Activated CD4-positive, alpha-beta T cell treated with anti-CD3 and anti-CD28 coated beads, Interleukin-2, amount 50 U/mL, for 48 hours (primary cell): ENCODE data around the gene TAF4.

Experiments
- DNase-seq, 2 experiments: peaks; one replicate each; pipeline ENCODE4 v3.0.0-alpha.2; 2020

TAF4 gene

DNA sequence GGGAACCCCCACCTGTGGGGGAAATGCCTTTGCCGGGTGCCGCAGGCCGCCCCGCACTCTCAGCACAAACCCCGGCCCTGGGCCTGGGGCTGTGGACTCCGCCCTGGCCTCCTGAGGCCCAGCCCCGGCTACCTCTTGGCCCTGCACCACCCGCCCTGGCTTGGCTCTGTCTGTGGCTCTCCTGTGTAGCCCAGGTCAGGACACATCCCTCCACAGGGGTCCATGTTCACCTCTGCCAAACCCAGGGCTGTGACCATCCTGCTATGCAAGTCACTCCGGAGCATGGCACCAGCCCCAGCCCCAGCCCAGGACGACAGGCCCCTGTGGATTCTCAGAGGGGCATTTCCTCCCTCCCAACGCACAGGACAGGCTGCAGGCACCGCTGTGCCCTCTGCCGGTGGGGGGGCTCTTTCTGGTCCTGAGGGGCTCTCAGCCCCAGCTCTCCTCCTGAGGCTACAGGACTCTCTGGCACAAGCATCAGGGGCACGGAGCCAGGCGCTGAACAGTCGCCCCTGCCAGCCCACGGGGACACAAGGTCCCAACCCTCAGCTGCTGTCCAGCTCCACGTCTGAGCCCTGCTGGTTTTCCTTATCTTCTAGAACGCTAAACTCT lies 45.7 kb downstream of the TAF4 start:
- DNase-seq = no peak

DNA sequence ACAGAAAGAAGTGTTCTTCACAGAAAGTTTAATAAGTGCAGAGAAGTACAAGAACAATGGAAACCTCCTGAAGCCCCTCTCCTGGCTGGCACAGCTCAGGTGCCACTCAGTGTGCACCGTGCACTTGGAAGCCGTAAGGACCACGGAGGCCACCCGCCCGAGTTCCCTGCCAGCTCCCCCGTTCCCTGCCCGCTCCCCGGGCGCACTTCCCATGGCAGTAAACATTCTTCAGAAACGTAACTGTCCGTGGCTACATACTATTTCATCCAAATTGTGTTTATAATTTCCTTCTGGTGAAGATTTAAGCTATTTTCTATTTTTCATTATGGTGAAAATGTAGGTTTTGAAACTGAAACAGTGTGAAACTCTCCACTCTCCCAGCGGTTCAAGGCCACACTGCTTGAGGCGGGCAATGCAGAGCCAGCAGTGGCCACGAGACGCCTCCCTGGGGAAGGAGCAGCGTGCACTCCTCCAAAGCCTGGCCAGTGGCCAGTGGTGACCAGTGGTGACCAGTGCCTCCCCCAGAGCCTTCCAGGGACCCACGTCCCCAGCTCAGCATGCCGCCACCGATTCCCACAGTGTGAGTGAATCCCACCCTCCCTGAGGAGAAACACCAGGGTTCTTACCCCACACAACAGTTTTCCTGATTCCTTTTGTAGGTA lies 46.4 kb downstream of the TAF4 start:
- no peak for DNase-seq

DNA sequence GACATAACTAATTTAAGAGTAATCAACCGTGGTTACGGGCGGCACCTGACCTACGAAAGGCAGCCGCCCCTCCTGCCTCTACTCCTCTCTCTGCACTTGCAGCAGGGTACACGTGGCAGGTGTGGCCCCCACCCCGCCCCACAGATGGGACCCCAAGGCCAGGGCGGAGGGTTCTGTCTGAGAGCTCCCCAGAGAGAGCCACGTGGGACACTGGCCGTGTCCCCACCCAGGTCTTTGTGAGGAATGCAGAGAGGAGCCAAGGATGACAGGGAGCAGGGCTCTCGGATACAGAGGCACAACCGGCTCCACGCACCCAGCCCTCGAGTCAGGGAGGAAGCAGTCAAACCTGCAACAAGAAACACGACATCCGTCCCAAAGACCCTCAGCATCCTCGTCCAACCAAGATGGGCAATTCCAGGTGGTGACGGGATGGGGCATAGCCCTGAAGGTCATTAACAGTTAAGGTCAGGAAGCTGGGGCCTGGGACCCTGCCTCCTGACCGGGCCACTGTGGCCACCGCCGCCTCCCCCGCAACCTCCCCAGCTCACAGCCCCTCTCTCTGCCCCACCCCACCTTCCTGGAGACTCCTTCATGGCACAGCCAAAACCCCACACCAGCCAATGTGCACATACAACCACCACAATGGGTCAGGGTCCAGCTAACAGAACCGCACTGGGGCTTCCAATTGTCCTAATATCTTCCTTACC lies 47.1 kb downstream of the TAF4 start:
- no peak for DNase-seq

DNA sequence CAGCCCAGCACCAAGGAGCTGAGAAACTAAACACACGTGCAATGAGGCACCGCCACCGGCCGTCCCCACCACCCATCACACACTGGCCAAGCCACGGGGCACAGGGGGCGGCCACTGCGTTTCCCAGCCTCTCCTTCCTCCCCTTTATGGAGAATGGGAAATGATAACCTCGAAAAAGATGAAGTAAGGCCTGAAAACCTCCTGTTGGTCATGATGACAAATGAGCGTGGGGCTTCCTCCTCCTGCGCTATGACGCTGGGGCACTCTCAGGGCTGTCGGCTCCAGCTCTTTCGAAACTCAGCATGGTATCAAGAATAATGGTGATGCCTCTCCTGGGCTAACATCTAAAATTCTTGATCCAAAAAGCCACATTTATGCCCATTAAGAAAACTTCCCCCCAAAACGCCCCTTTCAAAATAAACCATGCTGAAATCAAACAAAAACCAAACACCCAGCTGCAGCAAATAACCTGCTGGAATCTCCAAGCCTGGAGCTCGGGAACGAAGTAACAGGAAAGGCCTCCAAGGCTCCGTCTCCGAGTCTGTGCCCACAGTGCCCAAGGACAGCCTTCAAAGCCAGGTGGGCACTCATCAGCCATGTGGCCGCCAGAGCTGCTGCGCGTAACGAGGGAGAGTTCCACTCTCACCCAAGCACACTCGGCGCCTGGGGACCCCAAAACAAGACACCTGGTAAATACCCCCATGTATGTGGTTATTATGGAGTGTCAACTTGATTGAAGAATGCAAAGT lies 50.0 kb downstream of the TAF4 start:
- DNase-seq = no peak

DNA sequence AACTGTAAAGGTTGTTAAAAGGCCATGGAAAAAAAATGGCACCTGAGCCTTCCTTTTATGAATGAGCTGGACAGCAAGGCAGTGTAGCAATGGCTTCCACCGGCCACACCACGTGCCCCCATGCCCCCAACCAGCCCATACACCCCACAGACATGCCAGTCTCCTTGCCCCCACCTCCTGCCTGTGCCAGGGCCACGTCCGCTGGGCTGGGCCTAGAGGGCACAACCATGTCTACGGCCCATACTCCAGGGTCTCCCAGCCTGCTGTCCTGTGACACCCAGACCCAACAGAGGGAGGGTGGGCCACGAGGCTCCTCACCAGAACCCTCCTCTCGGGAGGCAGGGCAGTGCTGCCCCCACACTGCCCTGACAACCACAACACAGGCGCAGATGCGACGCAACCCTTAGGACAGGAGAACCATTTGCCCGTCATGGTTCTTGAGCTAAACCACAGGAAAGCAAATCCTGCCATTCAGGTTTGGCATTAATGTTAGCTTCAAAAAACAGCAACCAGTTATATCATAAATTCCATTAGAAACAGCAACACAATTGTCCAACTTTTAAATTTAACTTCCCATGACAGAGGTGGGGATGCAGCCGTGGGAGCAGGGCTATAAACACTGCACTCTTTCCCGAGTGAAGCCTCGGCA lies 50.7 kb downstream of the TAF4 start:
- DNase-seq = no peak

DNA sequence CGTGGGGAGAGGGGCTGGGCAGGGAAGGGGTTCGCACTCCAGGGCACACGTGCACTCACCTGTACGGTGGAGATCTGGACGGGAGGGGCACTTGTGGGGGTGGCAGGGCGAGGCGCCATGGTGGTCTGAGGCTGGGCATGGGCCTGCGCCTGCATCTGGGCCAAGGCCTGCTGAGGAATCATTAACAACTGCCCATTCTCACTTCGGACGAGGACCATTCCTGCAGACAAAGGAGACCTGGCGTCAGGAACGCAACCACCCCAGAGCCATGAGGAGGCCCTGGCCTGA lies 51.2 kb downstream of the TAF4 start:
- DNase-seq = no peak

DNA sequence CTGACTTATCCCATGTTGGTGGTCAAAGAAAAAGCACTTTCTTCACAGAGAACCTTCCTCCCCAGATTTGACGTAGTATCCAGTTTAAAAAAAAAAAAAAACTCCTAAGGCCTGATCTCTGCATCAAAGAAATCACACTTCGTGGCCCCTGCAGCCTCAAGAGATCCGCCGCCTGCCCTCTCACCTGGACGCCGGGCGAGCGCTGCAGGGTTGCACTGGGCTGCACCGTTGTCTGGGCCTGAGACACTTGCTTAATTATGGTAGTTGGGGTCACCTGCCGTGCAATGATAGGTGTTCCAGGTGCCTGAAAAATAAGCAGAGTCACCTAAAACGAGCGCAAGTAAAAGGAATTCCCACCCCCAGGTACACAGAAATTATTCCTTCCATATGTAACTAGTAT lies 53.0 kb downstream of the TAF4 start:
- no peak for DNase-seq

DNA sequence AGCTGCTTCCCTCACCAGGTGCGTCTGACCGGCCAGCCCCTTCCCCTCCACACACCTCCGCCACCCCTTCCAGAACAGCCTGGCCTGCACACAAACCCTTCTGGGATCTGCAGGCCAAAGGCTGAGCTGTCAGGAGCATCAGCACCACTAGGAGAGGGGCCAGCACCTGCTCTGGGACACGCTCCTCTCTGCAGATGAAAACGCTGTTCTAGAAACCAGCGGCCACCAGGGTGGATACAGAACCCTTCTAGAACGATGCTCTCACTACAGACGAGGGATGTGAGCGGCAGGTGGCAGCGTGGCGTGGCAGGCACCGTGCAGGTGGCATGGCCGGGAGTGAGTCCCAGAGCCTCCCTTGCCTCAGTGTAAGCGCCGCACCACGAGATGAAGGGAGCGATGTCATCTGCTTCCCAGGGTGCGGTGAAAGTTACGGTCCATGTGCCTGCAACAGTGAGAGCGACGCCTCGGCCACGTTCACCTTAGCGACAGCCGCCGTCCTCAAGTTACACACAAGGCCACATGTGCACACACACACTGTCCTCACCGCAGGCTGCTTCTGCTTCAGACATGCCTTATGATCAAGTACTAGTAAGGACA lies 53.6 kb downstream of the TAF4 start:
- no peak for DNase-seq

DNA sequence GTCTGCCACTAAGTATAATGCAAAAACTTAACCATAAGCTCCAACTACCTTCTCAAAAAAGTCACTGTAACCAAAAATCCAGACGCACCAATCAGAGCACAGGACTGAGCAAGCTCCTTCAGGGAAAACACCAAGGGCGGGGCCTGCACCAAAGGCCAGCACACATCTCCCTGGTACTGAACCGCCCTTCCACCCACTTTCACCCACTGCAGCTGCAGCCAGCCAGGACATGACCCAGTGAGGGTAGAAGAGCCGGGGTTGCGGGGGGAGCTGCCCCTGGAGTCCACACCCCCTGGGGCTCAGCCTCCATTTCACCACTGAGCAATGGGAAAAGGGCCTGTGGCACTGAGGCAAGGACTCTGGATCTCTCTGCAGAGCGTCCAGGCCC lies 54.3 kb downstream of the TAF4 start:
- DNase-seq = no peak

DNA sequence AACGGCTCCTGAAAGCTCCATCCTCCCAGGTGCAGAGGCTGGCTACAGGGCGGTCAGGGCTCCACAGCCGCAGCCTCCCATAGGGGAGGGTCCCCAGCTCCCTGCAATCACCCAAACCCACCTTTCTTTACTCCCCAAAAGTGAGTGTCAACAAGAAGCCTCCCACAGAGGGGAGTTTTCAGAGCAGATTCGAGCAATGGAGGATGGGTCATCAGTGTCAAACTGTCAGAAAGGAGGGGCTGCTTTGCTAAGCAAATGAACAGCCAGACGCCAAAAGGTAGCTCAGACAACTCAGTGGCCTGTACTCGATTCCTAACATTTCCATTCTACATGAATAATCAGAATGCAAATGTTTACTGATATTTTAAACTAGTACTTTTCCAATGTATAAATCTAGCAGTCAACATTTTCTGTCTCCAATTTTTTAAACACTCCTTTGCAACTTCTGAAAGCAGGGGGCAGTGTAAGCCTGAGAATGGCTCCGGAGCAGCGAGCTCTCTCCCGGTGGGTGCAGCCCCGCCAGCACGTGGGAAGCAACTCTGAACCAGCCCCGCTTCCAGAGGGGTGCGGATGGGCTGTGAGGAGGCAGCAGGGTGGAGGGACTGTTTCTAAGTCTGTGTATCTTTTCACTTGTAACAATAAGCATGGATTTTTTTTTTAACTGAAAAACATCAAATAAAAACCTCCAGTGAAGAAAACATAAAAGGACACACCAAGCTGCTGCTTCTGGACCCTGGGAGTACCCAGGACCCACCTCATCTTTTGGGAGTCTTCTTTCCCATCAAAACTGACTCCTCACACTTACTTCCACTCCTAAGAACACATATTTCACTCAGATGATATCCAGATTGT lies 54.9 kb downstream of the TAF4 start:
- peak; percentile 52 to 62 for DNase-seq

DNA sequence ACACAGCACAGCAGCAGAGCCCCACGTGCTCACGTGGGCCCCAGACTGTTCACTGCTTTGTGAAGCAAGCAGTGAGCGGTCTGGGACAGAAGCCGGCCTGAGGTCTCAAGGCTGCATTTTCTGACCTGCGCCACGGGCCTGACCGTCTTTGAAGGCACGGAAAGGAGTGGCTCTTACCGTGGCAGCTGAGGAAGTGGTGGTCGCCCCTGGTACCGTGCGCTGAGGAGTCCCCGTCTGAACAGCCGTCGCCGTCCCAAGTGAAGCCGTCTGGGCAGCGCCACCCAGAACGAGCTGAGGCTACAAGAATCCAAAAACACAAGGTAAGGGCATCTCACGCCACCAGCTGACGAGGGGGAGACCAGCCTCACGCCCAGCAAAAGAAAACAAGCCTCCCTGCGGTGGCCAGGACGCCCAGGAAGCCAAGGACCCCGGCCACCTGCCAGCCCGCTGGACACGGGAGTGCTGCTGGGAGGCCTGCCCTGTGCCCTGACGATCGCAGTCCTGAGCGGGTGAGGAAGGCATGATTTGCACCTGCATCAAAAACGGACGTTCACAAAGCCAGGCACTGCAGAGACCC lies 55.7 kb downstream of the TAF4 start:
- no peak for DNase-seq

DNA sequence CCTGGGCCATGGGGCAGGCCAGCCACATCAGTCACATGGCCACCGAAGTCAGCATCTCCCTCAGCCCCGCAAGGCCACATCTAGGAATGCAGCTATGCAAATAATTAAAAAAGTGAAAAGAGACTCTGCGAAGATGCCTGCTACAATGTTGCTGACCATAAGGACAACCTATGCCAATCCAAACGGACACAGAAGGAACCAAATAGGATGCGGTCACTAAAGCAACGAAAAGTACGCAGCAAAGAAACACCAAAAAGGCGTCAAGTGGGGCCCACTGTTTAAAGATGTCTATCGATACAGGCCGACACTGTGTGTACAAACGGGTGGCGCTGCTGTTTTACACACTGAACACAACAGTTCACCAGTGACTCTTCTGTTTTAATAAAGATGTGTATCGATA lies 56.4 kb downstream of the TAF4 start:
- no peak for DNase-seq

DNA sequence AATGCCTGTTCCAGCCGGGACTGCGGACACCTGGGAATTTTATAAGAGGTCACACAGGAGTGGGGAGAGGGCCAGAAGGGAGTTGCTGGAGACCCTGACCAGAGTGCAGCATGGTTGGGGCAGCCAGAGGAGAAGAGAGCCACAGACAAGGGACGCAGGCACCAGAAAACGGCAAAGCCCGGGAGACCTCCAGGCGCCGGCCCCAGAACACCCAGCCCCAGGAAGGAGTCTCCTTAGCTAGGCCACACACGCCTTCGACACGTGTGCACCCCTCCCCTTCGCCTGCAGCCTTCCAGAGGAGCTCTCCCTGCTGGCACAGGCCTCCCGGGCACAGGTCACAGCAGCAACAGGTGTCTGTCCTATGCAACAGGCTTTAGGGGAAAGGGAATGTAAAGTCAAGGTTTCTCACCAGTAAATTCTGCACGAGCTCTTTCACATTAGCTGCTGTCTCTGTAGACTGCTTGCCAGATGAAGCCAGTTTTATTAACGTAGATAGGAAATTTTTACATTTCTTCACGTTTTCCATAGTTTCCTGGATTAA lies 57.0 kb downstream of the TAF4 start:
- DNase-seq = no peak

DNA sequence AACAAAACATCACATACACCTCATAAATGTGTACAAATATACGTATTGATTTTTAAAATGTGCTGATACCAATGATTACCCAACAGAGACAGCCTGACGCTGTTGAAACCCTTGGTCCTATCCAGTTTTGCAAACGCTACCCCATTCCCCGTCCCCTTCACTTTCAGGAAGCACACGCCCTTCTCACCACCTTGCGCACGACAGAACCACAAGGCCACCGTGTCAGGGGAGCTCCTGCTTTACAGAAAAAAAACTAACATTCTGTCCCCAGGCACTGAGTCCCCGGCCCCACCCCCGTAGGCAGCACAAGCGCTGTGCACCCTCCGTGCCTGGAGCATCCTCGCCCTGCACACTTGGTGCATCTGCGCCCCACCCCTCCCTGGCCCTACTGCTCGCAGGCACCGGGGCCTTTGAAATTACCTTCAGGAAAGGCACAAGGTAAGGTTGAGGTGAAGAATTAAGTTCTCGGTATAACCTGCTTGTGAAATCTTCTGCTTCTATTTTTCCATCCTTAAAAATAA lies 58.5 kb downstream of the TAF4 start:
- no peak for DNase-seq

DNA sequence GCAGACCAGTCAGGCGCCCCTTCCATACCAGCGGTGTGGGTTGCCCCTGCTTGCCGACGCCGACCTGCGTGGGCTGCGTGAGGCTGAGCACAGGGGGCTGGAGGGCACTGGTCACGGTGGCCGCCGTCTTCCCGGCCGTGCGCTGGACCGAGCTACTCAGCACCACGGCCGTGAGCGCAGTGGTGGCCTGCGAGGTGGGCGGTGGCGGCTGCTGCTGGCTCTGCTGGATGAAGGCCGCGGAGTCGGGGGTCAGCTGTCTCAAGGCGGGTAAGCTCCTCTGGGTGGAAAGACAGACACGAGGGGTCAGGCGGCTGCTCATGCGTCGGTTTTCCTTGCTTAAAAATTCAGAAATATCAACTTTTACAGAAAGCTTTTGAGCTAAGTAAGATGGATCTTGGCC lies 59.2 kb downstream of the TAF4 start:
- no peak for DNase-seq

DNA sequence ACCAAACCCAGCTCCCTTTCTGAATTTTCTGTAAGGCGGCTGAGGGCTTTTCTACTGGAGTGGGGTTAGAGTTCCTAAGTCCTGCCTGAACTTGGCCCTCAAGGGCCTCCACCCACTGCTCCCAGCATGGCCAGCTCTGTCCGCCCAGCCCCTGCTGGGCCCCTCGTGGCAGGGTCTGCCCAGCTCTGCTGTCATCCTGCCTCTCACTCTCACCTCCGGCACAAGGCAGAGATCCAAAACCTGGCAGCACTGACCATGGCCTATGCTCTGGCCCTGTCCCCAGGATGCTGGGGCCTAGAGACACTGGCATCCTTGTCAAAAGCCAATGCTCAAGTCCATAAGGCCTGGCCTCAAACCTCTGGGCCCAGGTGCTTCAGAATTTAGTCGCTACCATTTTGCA lies 61.1 kb downstream of the TAF4 start:
- no peak for DNase-seq

DNA sequence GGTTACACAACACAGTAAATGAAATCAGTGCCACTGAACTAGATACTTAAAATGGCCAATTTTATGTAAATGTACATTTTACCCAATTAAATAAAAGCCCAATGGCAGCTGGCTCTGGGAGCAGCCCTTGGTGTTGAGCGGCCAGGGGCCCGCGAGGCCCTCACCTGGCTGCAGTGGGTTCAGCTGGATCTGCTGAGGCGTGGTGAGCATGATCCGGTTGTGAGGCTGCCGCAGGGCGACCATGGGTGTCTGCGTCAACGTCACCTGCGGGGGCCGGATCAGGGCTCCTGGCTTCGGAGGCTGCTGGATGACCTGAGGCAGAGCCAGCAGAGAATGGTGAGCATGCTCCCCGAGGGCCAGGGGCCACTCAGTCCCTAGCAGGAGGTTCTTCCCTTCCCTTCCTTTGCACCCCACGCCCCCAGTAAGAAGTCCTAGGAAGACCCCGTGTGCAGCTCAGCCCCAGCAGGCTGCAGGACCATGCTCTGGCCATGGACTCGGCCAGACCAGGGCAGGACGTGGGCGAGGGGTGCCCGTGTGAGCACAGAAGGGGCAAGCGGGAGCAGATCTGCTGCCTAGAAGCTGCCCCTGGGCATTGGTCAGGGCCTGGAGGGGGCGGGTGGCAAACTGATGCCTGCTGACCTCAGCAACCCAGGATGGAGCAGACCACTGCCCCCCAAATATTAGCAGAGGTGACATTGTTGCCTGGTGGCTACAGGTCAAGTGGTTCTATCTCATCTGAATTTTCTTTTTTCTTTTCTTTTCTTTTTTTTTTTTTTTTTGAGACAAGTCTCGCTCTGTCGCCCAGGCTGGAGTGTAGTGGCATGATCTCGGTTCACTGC lies 61.9 kb downstream of the TAF4 start:
- no peak for DNase-seq

DNA sequence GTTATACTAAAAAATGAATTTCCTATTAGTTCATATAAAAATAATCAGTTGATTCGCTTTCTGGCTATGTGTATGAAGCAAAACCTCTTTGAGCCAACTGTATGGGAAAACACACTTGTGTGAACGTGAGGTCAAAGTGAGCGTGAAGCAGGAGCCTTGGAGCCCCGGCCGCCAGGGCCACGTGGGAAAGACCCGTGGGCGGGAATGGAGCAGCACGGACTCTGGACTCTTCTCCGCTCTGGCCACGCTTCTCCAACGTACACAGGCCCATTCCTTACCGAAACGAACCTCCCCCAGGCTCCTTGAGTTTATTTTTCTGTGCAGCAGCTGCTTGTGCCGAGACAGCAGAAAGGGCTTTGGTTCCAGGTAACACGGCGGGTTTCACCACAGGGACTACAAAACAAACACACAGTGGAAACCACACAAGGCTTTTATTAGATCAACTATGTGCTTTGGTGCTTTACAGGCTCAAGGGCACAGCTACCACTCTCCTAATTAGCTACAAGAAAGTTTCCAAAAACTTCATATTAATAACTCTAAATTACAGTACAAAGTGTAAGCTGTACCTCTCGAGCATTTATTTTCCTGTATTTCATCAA lies 62.7 kb downstream of the TAF4 start:
- DNase-seq = no peak

DNA sequence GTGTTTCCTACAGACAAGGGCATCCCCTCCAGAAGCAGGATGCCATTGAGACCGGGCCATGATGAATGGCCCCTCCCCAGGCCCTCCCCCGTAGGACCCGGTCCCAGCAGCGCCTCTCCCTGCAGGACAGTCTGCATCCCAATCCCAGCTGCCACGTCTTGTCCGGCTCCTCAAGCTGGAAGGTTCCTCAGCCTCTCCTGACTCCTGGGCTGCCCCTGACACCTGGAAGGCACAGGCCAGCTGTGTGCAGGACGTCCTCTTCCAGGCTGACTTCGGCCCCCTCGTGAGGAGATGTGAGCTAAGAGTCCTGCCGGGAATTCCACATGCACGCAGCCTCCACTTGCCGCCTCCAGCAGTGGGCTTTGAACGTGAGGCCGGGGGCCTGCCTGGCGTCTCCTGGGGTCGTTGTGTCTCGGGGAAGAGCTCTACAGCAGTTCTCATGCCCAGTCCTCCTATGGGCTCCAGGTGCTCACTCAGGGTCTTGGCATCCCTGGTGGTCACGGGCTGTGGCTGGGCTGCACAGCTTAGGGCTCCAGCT lies 64.4 kb downstream of the TAF4 start:
- no peak for DNase-seq
